ENCODE measurements around the gene INVS. TPM values are rescaled to one million over a fixed set of nuclear protein-coding genes. Genes with fewer than 3 reads are reported as not detected.

The INVS gene
- total RNA-seq, 1 donor from 2014 or later: 21.9 TPM

DNA sequence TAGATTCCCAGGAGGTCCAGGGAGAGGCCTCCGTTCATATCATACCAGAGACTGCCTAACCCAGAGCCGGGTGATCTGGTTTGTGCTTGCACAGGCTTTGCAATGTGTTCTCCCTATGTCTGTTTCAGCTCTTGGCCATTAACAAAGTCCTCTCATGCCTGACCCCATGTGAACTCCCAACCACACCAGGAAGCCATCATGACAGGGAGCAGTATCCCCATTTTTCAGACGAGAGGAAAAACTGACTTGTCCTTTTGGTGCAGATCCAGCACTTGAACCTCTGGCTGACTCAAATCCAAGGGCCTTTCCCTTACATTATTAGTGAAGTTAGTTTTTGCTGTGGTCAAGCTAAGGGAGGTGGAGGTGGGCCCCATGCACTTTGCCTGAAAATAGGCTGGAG lies 195.3 kb downstream of the INVS start:
- TF ChIP-seq POLR2AphosphoS5 (IDR thresholded peaks at IDR 0.05; ENCODE audit: insufficient read depth in 1 of 2, low read depth in 1 of 2) (no peak), POLR2A (IDR thresholded peaks at IDR 0.05) (no peak)
- TF ChIP-seq, protein P1, sequence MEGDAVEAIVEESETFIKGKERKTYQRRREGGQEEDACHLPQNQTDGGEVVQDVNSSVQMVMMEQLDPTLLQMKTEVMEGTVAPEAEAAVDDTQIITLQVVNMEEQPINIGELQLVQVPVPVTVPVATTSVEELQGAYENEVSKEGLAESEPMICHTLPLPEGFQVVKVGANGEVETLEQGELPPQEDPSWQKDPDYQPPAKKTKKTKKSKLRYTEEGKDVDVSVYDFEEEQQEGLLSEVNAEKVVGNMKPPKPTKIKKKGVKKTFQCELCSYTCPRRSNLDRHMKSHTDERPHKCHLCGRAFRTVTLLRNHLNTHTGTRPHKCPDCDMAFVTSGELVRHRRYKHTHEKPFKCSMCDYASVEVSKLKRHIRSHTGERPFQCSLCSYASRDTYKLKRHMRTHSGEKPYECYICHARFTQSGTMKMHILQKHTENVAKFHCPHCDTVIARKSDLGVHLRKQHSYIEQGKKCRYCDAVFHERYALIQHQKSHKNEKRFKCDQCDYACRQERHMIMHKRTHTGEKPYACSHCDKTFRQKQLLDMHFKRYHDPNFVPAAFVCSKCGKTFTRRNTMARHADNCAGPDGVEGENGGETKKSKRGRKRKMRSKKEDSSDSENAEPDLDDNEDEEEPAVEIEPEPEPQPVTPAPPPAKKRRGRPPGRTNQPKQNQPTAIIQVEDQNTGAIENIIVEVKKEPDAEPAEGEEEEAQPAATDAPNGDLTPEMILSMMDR (IDR thresholded peaks at IDR 0.05): no peak
- H3K4me3 ChIP-seq: no peak overlapping the region
- H3K36me3 ChIP-seq: peaks cover 0 to 46% of the 10 kb centered on the region in 2 donors
- no peaks in the 10 kb centered on the region for H3K4me1 ChIP-seq
- no peaks in the 10 kb centered on the region for H3K9me3 ChIP-seq
- no peaks in the 10 kb centered on the region for H3K27me3 ChIP-seq
- no peak for DNase-seq (ENCODE audit: extremely low spot score in 2 of 2)
- no peak overlapping the region for H3K27ac ChIP-seq
- intact Hi-C loops (cut with DNase I): no loop called here

DNA sequence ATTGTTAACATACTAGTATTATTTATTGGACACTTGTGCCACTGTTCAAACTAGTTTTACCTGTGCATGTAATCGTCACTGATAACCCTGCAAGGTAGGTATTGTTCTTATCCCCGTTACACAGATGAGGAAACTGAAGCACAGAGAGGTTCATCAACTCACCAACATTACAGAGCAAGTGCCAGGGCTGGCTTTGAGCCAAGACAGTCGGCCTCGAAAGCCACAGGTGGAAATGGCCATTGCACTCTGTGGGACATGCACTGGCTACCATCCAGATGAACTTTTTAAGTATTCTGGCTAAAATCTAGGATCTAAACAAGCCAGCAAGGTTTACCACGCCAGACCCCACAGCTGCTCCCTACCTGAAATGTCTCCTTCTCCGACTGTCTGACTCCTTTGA lies 195.8 kb downstream of the INVS start:
- Histone ChIP-seq H3K4me1 (no peaks in the 10 kb centered on the region), H3K9me3 (no peaks in the 10 kb centered on the region), H3K27ac (no peak overlapping the region), H3K4me3 (no peak overlapping the region), H3K36me3 (peaks cover 0 to 43% of the 10 kb centered on the region in 2 donors), H3K27me3 (no peaks in the 10 kb centered on the region)
- TF ChIP-seq, protein P1 (IDR thresholded peaks at IDR 0.05): no peak
- TF ChIP-seq POLR2A (IDR thresholded peaks at IDR 0.05) (no peak), POLR2AphosphoS5 (IDR thresholded peaks at IDR 0.05; ENCODE audit: insufficient read depth in 1 of 2, low read depth in 1 of 2) (no peak)
- intact Hi-C loops (cut with DNase I): no loop called here
- no peak for DNase-seq (ENCODE audit: extremely low spot score in 2 of 2)

DNA sequence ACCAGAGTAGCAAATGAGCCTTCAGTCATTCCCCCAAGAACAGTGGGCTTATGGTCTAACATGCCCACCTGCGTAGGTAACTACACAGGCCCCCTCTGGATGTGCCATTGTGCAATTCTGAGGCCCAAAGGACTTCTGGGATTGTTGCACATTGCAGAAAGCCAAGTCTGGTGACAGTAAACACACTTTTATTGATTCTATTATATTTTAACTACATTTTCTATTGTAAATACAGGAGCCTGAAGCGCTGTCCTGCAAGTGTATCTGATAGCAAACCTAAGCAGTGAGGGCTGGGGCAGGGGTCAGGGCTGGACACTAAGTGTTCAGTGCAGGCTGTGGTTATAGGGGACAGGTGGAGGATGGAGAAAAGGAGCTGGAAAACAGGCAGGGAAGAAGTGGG lies 196.2 kb downstream of the INVS start:
- no peak overlapping the region for H3K4me3 ChIP-seq
- H3K27me3 ChIP-seq: no peaks in the 10 kb centered on the region
- TF ChIP-seq, protein P1 (IDR thresholded peaks at IDR 0.05): no peak
- TF ChIP-seq POLR2A (IDR thresholded peaks at IDR 0.05) (no peak), POLR2AphosphoS5 (IDR thresholded peaks at IDR 0.05; ENCODE audit: insufficient read depth in 1 of 2, low read depth in 1 of 2) (no peak)
- peaks cover 0 to 40% of the 10 kb centered on the region in 2 donors for H3K36me3 ChIP-seq
- no peaks in the 10 kb centered on the region for H3K4me1 ChIP-seq
- intact Hi-C loops (cut with DNase I): no loop called here
- no peaks in the 10 kb centered on the region for H3K9me3 ChIP-seq
- DNase-seq (ENCODE audit: extremely low spot score in 2 of 2): no peak
- no peak overlapping the region for H3K27ac ChIP-seq

DNA sequence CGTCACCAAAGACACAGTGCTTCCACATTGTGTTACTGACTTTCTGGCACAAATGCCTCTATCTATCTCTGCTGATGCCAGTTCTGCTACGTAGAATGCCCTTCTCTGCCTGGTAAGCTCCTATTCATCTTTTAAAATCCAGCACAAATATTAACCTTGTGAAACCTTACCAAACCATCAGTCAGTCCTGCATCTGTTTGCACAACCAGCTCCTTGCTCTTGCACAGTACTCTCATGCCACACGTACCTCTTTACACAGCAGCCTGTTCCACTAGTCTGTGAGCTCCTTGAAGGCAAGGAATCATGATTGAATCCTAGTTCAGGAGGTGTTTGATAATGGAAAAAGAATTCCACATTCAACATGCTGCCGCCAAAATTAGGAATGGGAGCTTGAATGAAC lies 197.4 kb downstream of the INVS start:
- H3K27me3 ChIP-seq: no peaks in the 10 kb centered on the region
- H3K36me3 ChIP-seq: peaks cover 0 to 38% of the 10 kb centered on the region in 2 donors
- H3K4me1 ChIP-seq: no peaks in the 10 kb centered on the region
- TF ChIP-seq, protein P1 (IDR thresholded peaks at IDR 0.05): no peak
- no peak for TF ChIP-seq POLR2A (IDR thresholded peaks at IDR 0.05)
- no peak for TF ChIP-seq POLR2AphosphoS5 (IDR thresholded peaks at IDR 0.05; ENCODE audit: insufficient read depth in 1 of 2, low read depth in 1 of 2)
- no peaks in the 10 kb centered on the region for H3K9me3 ChIP-seq
- intact Hi-C loops (cut with DNase I): no loop called here
- no peak overlapping the region for H3K4me3 ChIP-seq
- no peak for DNase-seq (ENCODE audit: extremely low spot score in 2 of 2)
- no peak overlapping the region for H3K27ac ChIP-seq

DNA sequence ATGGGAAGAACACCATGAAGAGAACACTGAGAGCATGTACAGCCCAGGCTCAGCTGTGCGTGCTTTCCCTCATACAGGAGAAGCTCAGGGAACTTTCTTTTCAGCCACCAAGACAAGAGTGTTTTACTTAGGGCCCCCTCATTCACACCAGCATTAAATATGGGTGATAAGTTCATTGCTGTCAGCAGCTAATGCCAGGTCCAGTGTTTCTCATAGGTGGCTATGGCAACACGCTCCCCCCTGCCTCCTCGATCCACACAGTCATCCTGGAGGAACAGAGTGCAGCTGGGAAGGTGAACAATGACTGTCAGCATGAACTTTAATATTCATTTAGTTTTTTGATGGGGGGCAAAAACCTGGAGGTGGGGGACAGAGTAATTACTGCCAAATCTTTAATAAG lies 199.3 kb downstream of the INVS start:
- DNase-seq (ENCODE audit: extremely low spot score in 2 of 2): no peak
- peaks cover 0 to 34% of the 10 kb centered on the region in 2 donors for H3K36me3 ChIP-seq
- intact Hi-C loops (cut with DNase I): no loop called here
- no peaks in the 10 kb centered on the region for H3K9me3 ChIP-seq
- no peaks in the 10 kb centered on the region for H3K27me3 ChIP-seq
- TF ChIP-seq, protein P1 (IDR thresholded peaks at IDR 0.05): no peak
- TF ChIP-seq POLR2A (IDR thresholded peaks at IDR 0.05) (no peak), POLR2AphosphoS5 (IDR thresholded peaks at IDR 0.05; ENCODE audit: insufficient read depth in 1 of 2, low read depth in 1 of 2) (no peak)
- H3K4me3 ChIP-seq: no peak overlapping the region
- no peak overlapping the region for H3K27ac ChIP-seq
- H3K4me1 ChIP-seq: no peaks in the 10 kb centered on the region
